Liver (tissue), 9 donors: ENCODE results near the gene SGSM1. TPM values are rescaled to one million over a fixed set of nuclear protein-coding genes. Genes with fewer than 3 reads are reported as not detected.

Experiments used
- DNase-seq: peaks from one replicate; pipeline ENCODE4 v3.0.0-alpha.2; 2017; ENCODE audit warnings: low spot score
- H3K27ac ChIP-seq, 2 donors: one replicate each; pipeline ENCODE4 v1.7.0; 2013; ENCODE audit warnings: inconsistent platforms in 2 of 2, low read length in 2 of 2, control low read depth in 1 of 2, low read depth in 1 of 2, mild to moderate bottlenecking in 1 of 2
- H3K27me3 ChIP-seq, 4 donors: one replicate each; pipeline versions ENCODE4 v1.6.1 to v1.7.0; 2013; ENCODE audit warnings: low read length in 3 of 4, inconsistent platforms in 1 of 4, mild to moderate bottlenecking in 1 of 4, moderate library complexity in 1 of 4; ENCODE audit not compliant: control insufficient read depth in 4 of 4, insufficient read depth in 4 of 4
- H3K36me3 ChIP-seq, 4 donors: one replicate each; pipeline versions ENCODE4 v1.6.1 to v1.7.0; 2013; ENCODE audit warnings: low read length in 3 of 4, mild to moderate bottlenecking in 3 of 4, low read depth in 1 of 4, moderate library complexity in 1 of 4; ENCODE audit not compliant: control insufficient read depth in 4 of 4, insufficient read depth in 3 of 4
- H3K4me1 ChIP-seq, 4 donors: one replicate each; pipeline versions ENCODE4 v1.6.1 to v1.7.0; 2013; ENCODE audit warnings: low read length in 3 of 4, mild to moderate bottlenecking in 3 of 4, moderate library complexity in 1 of 4; ENCODE audit not compliant: control insufficient read depth in 4 of 4, insufficient read depth in 4 of 4
- H3K4me3 ChIP-seq, 3 donors: one replicate each; pipeline versions ENCODE4 v1.6.1 to v1.7.0; 2013; ENCODE audit warnings: low read length in 3 of 3, control low read depth in 1 of 3, low read depth in 1 of 3, mild to moderate bottlenecking in 1 of 3
- H3K9ac ChIP-seq, 2 donors: one replicate each; pipeline ENCODE4 v1.7.0; 2013; ENCODE audit warnings: low read length in 2 of 2, mild to moderate bottlenecking in 2 of 2, moderate library complexity in 2 of 2, control low read depth in 1 of 2, low read depth in 1 of 2
- H3K9me3 ChIP-seq, 4 donors: one replicate each; pipeline versions ENCODE4 v1.6.1 to v1.7.0; 2013; ENCODE audit warnings: low read length in 3 of 4; ENCODE audit not compliant: control insufficient read depth in 4 of 4
- EGR1 ChIP-seq, 2 donors: IDR thresholded peaks; 2 replicates each; pipeline ENCODE4 v1.6.1; 2016 to 2018; ENCODE audit warnings: antibody characterized with exemption in 2 of 2, low read depth in 2 of 2
- FOXA1 ChIP-seq: IDR thresholded peaks from 2 replicates; pipeline ENCODE4 v1.6.1; 2016; ENCODE audit warnings: antibody characterized with exemption
- FOXA2 ChIP-seq: IDR thresholded peaks from 2 replicates; pipeline ENCODE4 v1.6.1; 2016; ENCODE audit warnings: antibody characterized with exemption
- HNF4G ChIP-seq: IDR thresholded peaks from 2 replicates; pipeline ENCODE4 v1.6.1; 2016; ENCODE audit warnings: antibody characterized with exemption
- JUND ChIP-seq, 2 donors: IDR thresholded peaks; 2 replicates each; pipeline ENCODE4 v1.6.1; 2016; ENCODE audit warnings: antibody characterized with exemption in 2 of 2
- NR2F2 ChIP-seq: IDR thresholded peaks from 2 replicates; pipeline ENCODE4 v1.6.1; 2016; ENCODE audit warnings: antibody characterized with exemption
- RAD21 ChIP-seq, 2 donors: IDR thresholded peaks; 2 replicates each; pipeline ENCODE4 v1.6.1; 2016; ENCODE audit warnings: antibody characterized with exemption in 2 of 2, mild to moderate bottlenecking in 2 of 2
- RXRA ChIP-seq, 2 donors: IDR thresholded peaks; 2 replicates each; pipeline ENCODE4 v1.6.1; 2017 to 2018; ENCODE audit warnings: antibody characterized with exemption in 2 of 2, mild to moderate bottlenecking in 1 of 2
- TAF1 ChIP-seq: conservative IDR thresholded peaks from 2 replicates; pipeline ENCODE4 v1.6.1; 2016; ENCODE audit warnings: antibody characterized with exemption, mild to moderate bottlenecking
- YY1 ChIP-seq: IDR thresholded peaks from 2 replicates; pipeline ENCODE4 v1.6.1; 2016; ENCODE audit warnings: antibody characterized with exemption, mild to moderate bottlenecking
- WGBS: extraction: QIAGEN DNeasy Blood & Tissue Kit; methylation state at CpG from one replicate; pipeline ENCODE4 v1.1.7; 2013; 5-methylcytosine and 5-hydroxymethylcytosine counted together
- polyA plus RNA-seq, 2 donors: library from polyadenylated mRNA; stranded (reverse) in 1 of 2; unstranded in 1 of 2; fragments of 200-250 nt in 1 of 2; fragments of >200 nt in 1 of 2; fragmentation: Nextera tagmentation in 1 of 2; extraction: Ambion mirVana in 1 of 2; gene quantifications; one replicate each; pipeline versions ENCODE4 v1.2.1 to v1.2.3, GENCODE V29; 2013 to 2015
- total RNA-seq, 2 donors: library from RNA; depleted of rRNA; stranded (reverse); fragments of >200 nt; gene quantifications; one replicate each; pipeline ENCODE4 v1.2.3, GENCODE V29; 2014
- TF ChIP-seq, protein P1 (sequence below): IDR thresholded peaks from 2 replicates; pipeline ENCODE4 v1.6.1; 2016; ENCODE audit warnings: antibody characterized with exemption
- TF ChIP-seq, protein P2 (sequence below): IDR thresholded peaks from 2 replicates; pipeline ENCODE4 v1.6.1; 2016; ENCODE audit warnings: antibody characterized with exemption, mild to moderate bottlenecking
- TF ChIP-seq, protein P3 (sequence below): IDR thresholded peaks from 2 replicates; pipeline ENCODE4 v1.6.1; 2016; ENCODE audit warnings: antibody characterized with exemption
- TF ChIP-seq, protein P4 (sequence below): fragments of 150-350 bp; IDR thresholded peaks from 2 replicates; pipeline ENCODE4 v1.5.1; 2017; ENCODE audit warnings: improper control_type of control experiment, low read depth, low read length; ENCODE audit not compliant: missing input control
- donor health status: healthy.
- donor health status: healthy.
- donor health status: healthy.
- donor health status: healthy.
- donor health status: healthy.

The SGSM1 gene
- total and polyA plus RNA-seq, 4 donors, result 0.08 to 0.51 (median 0.21) TPM

DNA sequence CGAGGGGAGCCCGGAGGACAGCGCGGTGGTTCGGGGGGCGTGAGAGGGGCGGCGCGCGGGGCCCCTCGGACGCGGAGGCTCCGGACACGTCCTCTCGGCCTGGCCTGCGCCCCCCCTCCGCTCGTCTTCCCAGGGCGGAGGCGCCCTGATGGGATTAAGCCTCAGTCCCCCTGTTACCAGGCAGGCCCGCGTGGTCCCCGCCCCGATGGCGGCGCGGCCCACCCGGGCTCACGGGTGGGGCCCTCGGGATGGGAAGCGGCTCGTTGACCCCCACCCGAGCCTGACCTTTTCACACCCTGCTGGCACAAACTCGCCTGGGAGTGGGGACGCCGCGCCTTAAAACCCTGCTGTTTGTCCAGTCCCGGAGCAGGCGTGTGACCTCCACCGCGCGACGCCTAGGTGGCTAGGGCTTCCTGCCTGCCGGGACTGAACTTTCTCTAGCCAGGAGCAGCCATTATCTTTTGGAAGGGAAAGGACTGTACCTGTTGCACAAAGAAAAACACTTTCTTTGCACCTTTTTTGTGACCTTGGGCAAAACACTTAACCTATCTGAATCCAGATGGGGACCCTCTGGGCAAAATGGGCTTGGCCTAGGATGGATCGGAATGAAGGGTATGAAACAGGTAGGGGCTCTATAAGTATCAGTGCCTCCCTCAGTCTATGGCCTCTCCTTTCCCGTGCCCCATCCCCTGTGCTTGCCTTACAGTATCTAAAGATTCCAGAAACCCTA is 147.5 kb downstream of the SGSM1 start:
- DNase-seq, result no peak
- peaks cover 7 to 31% (median 18%) of the 10 kb centered on the region in 4 donors for H3K4me1 ChIP-seq
- TF ChIP-seq JUND (IDR thresholded peaks at IDR 0.05), result no peak
- TF ChIP-seq NR2F2, result peak; percentile 38
- TF ChIP-seq YY1, result peak; percentile 35
- WGBS, result 3% methylated on average over 47 of the region's 47 CpGs
- H3K36me3 ChIP-seq, result no peaks in the 10 kb centered on the region
- peak overlapping the region; percentile 75 to 92 (median 82) for H3K4me3 ChIP-seq
- peak overlapping the region; percentile 74 to 90 for H3K27ac ChIP-seq
- H3K9me3 ChIP-seq, result no peaks in the 10 kb centered on the region
- H3K27me3 ChIP-seq, result no peaks in the 10 kb centered on the region
- H3K9ac ChIP-seq, result peak overlapping the region; percentile 36 to 58

DNA sequence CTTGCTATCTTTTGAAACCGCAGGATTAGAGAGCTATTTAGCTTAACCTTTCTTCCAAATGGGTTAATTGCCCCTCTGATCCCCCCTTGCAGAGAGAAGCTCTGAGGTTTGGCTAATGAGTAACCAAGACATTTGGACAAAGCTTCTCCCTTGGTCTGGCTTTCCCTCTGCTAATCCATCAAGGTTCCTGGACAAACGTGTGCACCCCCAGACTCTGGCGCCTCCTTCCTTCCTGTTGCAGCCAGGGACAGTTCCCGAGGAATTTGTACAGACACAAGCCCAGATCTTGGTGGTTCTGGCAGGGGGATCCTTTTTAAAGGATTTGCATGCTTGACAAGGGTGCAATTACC is 148.1 kb downstream of the SGSM1 start:
- peaks cover 7 to 31% (median 18%) of the 10 kb centered on the region in 4 donors for H3K4me1 ChIP-seq
- WGBS, result 30% methylated on average over 4 of the region's 4 CpGs
- no peaks in the 10 kb centered on the region for H3K9me3 ChIP-seq
- peak overlapping the region; percentile 36 to 58 for H3K9ac ChIP-seq
- TF ChIP-seq, protein P1, sequence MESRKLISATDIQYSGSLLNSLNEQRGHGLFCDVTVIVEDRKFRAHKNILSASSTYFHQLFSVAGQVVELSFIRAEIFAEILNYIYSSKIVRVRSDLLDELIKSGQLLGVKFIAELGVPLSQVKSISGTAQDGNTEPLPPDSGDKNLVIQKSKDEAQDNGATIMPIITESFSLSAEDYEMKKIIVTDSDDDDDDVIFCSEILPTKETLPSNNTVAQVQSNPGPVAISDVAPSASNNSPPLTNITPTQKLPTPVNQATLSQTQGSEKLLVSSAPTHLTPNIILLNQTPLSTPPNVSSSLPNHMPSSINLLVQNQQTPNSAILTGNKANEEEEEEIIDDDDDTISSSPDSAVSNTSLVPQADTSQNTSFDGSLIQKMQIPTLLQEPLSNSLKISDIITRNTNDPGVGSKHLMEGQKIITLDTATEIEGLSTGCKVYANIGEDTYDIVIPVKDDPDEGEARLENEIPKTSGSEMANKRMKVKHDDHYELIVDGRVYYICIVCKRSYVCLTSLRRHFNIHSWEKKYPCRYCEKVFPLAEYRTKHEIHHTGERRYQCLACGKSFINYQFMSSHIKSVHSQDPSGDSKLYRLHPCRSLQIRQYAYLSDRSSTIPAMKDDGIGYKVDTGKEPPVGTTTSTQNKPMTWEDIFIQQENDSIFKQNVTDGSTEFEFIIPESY, result no peak
- no peak for TF ChIP-seq RAD21 (IDR thresholded peaks at IDR 0.05)
- no peak for TF ChIP-seq JUND (IDR thresholded peaks at IDR 0.05)
- TF ChIP-seq, protein P2, sequence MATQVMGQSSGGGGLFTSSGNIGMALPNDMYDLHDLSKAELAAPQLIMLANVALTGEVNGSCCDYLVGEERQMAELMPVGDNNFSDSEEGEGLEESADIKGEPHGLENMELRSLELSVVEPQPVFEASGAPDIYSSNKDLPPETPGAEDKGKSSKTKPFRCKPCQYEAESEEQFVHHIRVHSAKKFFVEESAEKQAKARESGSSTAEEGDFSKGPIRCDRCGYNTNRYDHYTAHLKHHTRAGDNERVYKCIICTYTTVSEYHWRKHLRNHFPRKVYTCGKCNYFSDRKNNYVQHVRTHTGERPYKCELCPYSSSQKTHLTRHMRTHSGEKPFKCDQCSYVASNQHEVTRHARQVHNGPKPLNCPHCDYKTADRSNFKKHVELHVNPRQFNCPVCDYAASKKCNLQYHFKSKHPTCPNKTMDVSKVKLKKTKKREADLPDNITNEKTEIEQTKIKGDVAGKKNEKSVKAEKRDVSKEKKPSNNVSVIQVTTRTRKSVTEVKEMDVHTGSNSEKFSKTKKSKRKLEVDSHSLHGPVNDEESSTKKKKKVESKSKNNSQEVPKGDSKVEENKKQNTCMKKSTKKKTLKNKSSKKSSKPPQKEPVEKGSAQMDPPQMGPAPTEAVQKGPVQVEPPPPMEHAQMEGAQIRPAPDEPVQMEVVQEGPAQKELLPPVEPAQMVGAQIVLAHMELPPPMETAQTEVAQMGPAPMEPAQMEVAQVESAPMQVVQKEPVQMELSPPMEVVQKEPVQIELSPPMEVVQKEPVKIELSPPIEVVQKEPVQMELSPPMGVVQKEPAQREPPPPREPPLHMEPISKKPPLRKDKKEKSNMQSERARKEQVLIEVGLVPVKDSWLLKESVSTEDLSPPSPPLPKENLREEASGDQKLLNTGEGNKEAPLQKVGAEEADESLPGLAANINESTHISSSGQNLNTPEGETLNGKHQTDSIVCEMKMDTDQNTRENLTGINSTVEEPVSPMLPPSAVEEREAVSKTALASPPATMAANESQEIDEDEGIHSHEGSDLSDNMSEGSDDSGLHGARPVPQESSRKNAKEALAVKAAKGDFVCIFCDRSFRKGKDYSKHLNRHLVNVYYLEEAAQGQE, result no peak
- TF ChIP-seq HNF4G, result no peak
- no peak for TF ChIP-seq YY1
- no peak for TF ChIP-seq EGR1 (IDR thresholded peaks at IDR 0.05; ENCODE audit: low read depth in 2 of 2)
- TF ChIP-seq RXRA (IDR thresholded peaks at IDR 0.05), result no peak
- H3K27me3 ChIP-seq, result no peaks in the 10 kb centered on the region
- H3K27ac ChIP-seq, result peak overlapping the region in 1 of 2 donors; percentile 90
- peak overlapping the region in 2 of 3 donors; percentile 75 to 82 for H3K4me3 ChIP-seq
- no peak for DNase-seq
- H3K36me3 ChIP-seq, result no peaks in the 10 kb centered on the region

DNA sequence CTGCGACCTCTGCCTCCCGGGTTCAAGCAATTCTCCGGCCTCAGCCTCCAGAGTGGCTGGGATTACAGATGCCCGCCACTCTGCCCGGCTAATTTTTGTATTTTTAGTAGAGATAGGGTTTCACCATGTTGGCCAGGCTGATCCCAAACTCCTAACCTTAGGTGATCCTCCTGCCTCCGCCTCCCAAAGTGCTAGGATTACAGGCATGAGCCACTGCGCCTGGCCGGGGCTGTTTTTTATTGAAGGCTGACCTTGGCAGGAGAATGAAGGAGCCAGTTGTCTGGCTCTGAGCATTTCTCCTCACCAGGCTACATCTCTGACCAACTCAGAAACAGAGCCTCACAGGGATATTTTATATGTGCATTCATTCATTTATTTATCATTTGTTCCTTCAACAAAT is 148.8 kb downstream of the SGSM1 start:
- WGBS, result 91% methylated on average over 8 of the region's 8 CpGs
- Histone ChIP-seq H3K36me3 (no peaks in the 10 kb centered on the region), H3K27ac (no peak overlapping the region), H3K4me1 (peaks cover 7 to 31% (median 18%) of the 10 kb centered on the region in 4 donors), H3K27me3 (no peaks in the 10 kb centered on the region), H3K9me3 (no peaks in the 10 kb centered on the region), H3K4me3 (no peak overlapping the region), H3K9ac (no peak overlapping the region)
- DNase-seq, result no peak
- TF ChIP-seq RXRA (IDR thresholded peaks at IDR 0.05) (no peak), FOXA2 (no peak), EGR1 (IDR thresholded peaks at IDR 0.05; ENCODE audit: low read depth in 2 of 2) (no peak), TAF1 (no peak), FOXA1 (no peak), YY1 (no peak), HNF4G (no peak), NR2F2 (no peak)
- TF ChIP-seq, protein P3, sequence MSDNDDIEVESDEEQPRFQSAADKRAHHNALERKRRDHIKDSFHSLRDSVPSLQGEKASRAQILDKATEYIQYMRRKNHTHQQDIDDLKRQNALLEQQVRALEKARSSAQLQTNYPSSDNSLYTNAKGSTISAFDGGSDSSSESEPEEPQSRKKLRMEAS, result no peak
- TF ChIP-seq, protein P4, sequence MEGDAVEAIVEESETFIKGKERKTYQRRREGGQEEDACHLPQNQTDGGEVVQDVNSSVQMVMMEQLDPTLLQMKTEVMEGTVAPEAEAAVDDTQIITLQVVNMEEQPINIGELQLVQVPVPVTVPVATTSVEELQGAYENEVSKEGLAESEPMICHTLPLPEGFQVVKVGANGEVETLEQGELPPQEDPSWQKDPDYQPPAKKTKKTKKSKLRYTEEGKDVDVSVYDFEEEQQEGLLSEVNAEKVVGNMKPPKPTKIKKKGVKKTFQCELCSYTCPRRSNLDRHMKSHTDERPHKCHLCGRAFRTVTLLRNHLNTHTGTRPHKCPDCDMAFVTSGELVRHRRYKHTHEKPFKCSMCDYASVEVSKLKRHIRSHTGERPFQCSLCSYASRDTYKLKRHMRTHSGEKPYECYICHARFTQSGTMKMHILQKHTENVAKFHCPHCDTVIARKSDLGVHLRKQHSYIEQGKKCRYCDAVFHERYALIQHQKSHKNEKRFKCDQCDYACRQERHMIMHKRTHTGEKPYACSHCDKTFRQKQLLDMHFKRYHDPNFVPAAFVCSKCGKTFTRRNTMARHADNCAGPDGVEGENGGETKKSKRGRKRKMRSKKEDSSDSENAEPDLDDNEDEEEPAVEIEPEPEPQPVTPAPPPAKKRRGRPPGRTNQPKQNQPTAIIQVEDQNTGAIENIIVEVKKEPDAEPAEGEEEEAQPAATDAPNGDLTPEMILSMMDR, result no peak
